ENCODE results near the gene PLAC1. TPM values are rescaled to one million over a fixed set of nuclear protein-coding genes. Genes with fewer than 3 reads are reported as not detected.

The PLAC1 gene
- total RNA-seq, 1 donor from 2014 or later = not detected

DNA sequence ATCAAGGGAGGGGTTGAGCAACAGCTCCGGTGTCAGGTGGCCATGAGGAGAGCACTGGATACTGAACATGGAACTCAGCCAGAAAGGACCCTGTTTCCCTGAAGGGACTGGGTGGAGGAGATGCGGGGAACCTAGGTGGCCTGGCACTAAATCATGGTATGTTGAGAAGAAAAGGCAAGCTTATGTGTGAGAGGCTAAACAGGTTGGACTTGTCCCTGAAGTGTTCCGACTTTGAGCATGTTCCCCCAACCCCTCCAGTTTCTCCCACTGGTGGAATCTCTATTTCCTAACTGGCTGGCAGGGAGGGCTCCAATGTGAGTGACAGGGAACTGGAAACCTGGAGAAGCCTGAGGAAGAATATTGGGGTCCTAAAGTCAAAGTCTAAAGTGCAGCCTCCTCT, 69.5 kb downstream of the PLAC1 start:
- DNase-seq (ENCODE audit: low read depth in 2 of 2) = no peak

DNA sequence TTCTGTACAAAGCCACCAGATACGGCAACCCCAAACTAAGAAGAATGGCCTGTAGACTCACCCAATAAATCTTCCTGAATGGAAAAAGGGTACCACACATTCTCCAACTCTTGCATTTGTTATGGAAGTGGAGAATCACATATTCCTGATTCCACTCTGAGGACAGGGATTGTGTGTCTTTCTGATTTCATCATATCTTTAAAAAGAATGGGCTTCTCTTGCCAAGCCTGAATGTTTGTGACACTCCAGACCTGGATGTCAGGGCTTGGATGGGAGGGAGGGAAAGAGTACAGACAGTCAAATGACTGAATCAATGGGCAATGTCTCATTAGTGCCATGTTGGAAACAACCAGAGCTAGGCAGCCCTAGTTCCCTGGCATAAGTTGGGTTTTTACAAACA, 77.4 kb downstream of the PLAC1 start:
- no peak for DNase-seq (ENCODE audit: low read depth in 2 of 2)

DNA sequence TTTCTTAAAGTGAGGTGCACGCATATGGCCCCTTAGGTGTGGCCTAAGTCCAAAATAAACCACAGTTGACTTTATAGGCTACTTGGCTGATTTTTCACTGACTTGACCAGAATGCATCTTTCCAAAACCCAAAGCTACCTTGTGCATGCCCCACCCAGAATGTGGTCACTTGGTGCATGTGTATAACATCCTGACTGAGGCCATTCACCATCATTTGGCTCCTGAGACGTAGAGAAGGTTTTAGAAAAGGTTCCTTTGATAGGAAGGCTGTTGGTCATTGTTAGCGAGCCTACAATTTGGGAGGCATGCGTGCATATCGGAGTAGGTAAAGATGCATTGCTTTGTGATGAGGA, 84.6 kb downstream of the PLAC1 start:
- no peak for DNase-seq (ENCODE audit: low read depth in 2 of 2)

DNA sequence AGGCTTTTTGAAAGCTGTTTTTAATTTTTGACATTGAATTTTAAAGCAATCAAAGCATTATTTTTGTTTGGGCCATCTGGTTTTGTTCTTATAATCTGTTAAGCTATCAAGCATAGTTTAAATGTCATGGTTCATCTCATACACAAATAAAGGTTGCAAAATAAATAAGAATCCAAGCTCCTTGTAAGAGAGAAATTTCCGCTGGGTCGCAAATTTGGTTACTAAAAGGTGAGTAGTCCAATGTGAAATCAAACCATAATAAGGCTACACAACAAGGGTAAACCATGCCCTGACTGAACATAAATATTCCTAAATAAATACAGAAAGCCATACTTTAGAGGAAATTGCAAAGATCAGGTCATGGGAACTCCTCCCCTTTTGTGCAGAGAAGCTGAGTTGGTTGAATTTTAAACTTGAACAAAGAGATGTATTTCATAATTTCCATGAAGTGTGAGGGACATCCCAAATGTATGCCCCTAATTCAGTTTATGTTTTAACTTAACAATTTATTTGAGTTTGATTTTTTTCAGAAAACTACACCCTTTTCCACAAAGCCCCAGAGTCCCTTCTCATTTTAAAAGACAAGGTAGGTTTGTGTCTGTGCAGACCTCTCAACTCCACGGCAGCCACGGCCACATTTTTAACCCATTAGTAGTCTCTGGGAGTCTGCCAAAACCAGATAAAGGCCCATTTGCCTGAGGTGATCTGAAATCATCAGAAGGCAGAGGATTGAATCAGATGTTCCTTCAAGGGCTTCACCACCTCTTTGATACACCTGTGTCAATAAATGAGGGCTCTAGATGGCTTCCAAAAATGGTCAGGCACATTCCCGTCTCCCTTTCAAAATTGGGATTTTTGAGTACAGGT, 85.2 kb downstream of the PLAC1 start:
- DNase-seq (ENCODE audit: low read depth in 2 of 2) = no peak

DNA sequence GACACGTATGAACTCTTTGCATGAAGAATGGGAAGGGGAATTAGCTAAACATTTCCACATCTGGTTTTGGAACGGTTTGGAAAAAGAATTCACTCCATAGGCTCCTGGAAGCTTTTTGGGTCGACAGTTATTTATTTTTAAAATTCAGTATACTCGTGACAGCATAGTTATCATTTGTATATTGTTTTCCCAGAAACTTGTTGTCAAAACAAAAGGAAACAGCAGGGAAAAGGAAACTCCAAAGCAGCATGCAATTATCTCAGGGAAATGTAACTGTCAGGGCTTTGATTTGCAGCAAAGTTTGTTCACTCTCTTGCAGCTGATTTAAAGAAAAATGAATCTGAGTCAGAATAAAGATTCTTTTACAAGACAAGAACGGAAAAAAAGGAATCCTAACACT, 86.5 kb downstream of the PLAC1 start:
- DNase-seq (ENCODE audit: low read depth in 2 of 2) = peak in 1 of 2 donors; percentile 21

DNA sequence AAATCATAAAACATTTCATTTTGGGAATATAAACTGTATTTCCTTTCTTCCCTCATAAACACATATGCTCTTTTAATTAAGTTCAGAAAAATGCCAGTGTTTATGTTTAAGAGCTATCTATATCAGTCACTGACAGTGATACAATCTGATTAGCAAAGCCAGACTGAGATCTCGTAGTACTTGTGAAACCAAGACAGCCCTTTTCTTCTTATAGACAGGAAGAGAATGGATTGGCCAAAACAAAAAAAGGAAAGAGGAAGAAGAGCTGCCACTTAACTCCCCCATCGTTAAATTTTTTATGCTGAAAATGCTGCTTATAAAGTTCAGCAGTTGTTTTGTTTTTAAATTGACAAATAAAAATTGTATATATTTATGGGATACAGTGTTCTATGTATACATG, 87.4 kb downstream of the PLAC1 start:
- DNase-seq (ENCODE audit: low read depth in 2 of 2) = no peak

DNA sequence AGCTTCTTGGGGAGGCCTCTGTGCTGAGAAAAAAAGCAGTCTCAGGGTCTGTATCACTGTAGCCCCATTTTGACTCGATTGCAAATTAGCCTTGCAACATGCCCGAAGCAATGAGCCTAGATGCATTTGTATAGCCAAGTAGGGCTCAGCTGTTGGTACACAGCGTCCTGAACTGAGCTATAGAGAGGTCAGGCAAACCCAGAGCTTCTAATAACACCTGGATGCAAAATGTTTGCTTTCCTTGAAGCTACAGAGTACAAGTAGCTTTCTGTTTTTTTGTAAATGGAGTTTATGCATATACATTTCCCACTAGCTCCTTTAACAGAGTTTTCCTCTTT, 87.8 kb downstream of the PLAC1 start:
- DNase-seq (ENCODE audit: low read depth in 2 of 2) = no peak

DNA sequence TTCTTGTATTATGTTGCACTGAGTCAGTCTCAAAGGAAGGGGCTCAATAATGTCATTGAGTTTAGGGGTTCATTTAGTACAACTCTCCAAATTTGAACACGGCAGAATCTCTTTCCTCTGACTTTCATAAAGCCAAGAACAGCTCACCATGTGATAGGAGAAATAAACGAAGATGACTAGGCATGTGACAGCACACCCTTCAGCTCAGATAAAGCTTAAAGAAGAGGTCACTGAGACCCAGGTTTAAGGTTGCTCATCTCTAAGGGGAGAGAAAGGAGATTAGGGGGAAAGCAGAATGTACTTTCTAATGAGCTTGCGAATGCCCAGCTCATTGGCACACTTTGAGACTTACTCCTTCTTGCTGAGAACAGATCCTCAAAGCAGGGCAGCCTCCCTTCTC, 89.0 kb downstream of the PLAC1 start:
- no peak for DNase-seq (ENCODE audit: low read depth in 2 of 2)

DNA sequence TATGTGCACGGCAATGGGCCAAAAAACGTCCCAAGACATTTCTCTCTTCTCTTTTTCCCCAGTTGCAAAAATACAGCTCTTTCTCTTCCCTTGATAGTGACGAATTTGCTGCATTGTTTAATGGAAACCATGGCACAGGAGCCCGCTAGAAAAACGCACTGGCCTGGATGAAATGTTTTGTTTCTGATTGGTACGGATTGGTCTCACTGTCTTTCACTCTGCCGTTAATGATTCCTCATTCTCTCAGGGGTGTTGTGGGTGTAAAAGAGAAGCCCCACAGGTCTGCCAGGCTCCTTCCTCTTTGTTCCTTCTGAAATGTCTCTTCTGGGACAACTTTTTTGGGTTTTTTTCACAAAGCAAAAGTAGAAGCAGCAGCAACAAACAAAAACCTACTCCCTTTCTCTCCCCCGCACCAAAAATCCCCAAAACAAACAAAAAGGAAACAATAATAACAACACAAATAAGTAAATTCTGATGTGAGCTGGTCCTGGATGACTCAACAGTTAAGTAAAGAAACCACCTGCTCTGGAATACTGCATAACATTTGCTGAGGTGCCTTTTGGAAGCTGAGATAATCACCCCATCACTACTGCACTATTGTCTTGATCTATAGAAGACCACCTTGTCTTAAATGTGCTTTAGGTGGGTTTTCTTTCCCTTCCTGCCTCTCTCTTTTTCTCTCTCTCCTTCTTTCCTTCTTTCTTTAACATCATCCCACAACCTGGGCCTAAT, 89.8 kb downstream of the PLAC1 start:
- no peak for DNase-seq (ENCODE audit: low read depth in 2 of 2)

DNA sequence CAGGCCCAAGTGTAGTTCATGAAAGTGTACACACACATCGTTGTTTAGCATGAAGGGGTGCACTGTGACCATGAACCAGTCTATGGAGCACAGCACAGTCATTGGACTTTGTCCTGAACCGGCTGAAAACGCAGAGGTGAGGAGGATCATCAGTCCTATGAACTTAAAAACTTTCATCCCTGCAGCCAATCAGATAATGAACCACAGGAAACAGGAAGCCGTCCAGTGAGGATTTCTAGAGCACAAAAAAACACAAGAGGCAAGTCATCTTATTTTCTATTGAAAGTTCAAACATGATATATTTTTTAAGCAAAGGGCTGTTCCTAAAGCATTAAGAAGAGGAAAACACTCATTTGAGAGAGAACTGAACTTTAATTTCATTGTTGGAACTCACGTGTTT, 91.8 kb downstream of the PLAC1 start:
- DNase-seq (ENCODE audit: low read depth in 2 of 2) = no peak

DNA sequence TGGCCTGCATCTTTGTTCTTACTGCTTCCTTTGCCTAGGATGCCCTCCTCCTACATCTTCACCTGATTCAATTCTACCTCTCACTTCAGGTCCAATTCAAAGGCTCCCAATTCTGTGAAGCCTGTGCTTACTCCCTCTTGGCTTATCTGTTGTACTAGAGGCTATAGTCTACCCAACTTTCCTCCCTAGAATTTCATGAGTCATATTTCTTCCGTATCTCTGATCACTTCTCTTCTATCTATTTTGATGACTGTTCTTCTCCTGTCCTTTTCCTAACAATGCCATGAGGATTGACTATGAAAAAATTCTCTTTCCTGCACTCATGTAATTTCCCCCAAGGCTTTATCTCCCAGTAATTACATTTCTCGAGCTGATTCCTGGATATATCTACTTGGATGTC, 96.3 kb downstream of the PLAC1 start:
- DNase-seq (ENCODE audit: low read depth in 2 of 2) = no peak

DNA sequence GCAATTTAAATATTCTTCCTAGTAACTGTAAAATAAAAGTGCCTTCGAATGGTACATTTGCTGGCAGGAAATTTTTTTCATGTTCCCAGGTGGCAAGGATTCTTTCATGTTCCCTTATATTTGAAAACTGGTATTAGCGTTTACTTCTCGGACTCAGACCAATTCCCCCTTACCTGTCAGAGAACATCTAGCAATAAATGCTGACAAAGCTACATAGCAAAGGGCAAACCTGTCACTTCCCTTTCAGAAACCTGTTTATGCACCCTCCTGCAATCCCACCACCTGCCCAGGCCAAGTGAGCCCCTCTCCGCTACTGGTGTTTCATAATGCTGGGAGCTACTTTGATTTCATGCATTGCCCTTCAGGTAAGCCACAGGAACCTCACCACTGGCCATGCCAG, 100.1 kb downstream of the PLAC1 start:
- no peak for DNase-seq (ENCODE audit: low read depth in 2 of 2)

DNA sequence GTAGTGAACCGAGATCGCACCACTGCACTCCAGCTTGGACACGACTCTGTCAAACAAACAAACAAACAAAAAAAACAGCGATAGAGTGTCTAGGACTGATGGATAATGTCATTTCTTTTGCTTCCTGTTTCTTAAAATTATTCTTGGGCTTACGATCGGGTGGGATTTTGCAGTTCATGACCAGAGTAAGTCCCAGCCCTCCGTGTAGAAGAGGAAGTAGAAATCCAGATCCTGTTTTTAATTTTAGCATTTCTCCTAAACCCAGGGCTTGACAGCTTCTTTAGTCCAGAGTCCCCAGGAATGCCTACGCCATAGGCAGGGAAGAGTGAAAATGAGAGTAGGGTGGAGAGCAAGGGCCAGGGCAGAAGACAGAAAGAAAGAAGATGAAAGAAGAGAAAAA, 104.0 kb downstream of the PLAC1 start:
- DNase-seq (ENCODE audit: low read depth in 2 of 2) = no peak

DNA sequence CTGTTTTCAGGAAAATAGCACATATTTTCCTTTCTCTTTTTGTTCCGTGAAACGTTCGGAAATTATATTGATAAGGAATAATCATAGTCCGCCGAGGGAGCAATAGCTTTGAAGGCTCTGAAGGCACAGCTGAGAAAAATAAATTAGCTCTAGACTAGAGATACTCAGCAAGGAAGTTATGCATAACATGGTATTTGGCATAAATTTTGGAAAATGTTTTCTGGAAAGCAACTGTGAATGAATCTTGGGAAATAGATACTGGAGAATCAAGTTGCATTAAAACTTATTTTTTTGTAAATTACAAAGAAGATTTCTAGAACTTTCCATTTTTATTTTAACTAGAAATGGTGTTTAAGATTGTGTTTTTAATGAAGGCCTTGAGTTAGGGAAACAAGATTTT, 105.9 kb downstream of the PLAC1 start:
- no peak for DNase-seq (ENCODE audit: low read depth in 2 of 2)

DNA sequence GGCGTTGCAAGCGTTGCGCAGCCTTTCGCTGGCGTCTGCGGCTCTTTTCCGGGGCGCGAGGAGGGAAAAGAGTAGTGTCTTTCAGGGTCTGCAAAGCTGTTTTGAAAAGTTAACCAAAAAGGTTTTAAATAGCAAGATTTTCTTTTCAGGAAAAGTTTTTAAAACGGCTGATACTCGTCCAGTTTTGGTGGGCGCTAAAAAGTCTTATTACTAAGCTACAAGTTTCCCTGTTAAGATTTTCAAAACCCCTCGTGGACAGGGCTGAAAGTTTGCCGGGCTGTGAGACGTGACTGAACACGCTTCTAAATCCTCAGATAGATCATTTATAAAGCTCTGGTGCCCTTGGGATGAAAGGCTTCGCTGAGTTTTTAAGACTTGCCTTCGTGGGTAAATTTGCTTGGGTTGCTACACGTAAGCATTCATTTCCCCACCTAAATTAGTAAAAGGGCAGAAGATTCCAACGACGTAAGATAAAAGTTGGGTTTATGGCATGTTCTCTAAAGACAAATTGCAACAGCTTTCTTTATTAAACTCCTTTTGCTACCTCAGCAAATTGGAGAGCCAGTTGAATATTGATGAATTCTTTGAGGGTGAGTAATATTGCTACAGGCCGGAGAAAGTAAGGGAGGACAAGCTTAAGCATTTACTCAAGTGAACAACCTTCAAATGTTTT, 106.8 kb downstream of the PLAC1 start:
- no peak for DNase-seq (ENCODE audit: low read depth in 2 of 2)

DNA sequence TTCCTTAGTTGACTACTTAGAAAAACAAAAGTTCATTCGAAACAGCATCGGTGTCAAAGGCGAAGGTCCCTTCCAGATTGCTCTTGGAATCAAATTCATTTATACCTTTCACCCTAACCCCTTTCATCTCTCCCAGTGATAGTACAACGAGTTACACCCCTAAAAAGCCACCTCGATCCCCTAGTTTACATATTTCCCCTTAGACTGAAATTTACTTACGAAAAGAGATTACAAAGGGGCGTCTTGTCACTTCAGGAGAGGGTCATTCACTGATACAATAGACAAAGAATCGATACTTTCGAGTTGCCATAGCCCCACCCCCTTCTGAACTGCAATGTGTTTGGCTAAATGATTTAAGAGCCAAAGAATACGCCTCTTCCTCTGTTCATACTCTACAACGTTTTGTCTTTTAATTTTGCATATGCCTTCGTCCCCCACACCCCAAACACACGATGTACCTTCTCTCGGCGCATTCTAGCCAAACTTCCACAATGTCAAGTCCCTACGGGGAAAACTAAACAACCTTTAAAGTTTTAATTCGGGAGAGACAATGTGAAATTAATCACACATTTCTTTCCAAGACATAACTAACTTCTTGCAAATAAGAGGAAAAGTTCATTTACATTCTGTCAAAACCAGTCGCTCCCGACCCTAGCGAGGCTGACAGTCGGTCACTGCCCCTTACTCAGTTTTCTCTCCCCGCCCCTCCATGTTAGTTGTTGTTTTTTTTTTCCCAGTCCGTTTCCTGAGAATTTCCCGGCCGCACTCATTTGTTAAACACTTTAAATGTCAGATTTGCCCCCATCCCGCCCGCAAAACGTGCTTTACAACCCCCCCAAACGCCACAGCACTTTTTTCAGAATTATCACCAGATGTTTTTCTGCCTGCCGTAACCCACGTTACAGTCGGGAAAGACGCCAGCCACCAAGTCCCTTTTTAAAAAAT, 109.7 kb downstream of the PLAC1 start:
- DNase-seq (ENCODE audit: low read depth in 2 of 2) = peak in 1 of 2 donors; percentile 43

DNA sequence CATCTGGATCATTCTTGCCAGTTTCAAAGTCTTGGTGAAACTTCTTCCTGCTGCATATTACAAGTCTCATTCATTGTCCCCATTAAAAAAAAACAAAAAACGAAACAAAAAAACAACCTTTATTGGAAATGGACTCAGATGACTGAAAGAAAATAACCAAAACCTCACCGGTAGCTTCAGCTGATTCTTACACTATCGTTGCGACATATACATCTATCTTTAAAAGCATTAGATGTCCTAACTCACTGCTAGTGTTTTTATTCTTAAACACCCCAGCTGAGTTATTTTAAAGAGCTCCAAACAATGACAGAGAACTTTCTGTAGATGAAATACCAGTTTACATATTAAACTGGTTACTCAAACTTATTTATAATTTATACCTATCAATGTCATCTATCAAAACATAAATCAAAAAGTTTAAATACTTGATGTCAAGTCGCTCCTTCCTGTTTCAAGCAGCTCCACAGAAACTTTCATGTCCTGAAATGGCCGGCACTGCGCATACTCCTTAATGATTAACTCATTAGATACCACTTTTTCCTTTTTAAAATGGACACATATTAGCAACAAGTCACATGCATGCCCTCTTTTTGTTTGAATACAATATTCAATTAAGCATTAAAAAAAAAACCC, 111.1 kb downstream of the PLAC1 start:
- peak in 1 of 2 donors; percentile 32 for DNase-seq (ENCODE audit: low read depth in 2 of 2)

DNA sequence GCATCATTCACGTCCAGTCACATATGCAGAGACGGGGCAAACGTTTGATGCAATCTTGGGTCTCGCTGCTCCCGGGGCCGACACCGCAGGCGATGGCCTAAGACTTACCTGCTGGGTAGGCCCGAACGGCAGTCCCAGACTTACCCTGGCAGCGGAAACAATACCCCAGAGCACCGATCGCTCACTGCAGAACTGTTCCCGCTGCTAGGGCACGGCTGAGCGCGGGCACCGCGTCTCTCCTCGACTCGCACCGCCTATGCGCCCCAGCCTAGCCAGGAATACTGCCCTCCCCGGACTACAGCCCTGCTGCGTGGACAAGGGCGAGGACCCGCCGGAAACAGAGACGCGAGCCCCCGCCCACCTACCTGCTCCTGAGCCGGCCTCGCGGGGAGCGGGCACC, 112.1 kb downstream of the PLAC1 start:
- no peak for DNase-seq (ENCODE audit: low read depth in 2 of 2)

DNA sequence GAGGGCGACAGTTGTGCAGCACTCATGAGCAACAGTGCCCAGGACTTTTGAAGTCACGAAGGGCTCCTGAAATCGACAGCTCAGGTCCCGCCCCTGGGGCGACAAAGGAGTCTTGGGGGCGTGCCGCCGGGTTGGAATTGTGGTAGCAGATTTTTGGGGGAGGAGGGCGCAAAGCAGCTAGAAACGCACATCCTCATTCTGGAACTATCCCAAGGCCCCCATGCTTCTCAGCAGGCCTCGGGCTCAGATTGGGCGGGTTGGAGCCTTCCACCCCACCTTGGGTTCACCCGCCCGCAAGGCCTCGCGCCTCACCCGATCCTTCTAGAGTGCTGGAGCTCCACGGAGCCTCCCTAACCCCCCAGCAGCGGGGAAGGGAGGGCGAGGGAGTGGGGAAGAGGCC, 112.8 kb downstream of the PLAC1 start:
- DNase-seq (ENCODE audit: low read depth in 2 of 2) = no peak

DNA sequence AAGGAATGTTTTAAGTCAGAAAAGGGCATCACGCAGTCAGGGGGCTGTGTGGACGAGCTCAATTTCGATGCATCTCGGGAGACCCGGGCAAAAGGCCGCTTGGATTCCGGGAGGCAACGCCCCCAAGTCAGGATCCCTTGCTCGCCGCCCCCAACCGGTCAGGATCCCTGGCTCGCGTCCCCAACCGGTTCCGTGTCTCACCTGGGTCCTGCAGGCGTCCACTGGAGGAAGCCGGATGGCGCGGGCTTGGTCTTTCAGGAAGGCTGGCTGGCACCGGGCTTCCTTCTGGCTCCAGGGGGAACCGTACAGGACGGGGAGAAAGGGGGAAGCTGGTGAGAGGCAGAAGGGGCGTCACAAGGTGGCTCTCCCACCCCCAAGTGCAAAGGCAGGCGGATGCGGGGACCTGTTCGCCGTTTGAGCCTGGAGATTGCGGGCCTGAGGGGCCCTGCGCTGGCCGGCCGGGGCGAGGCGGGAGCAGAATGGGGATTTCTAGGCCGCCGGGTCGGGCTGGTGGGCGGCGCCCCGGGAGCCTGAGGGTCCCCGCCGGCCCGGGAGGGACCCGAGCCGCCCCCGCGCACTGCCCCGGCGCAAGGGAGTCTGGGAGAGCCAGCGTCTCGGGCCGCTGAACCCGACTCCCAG, 113.6 kb downstream of the PLAC1 start:
- DNase-seq (ENCODE audit: low read depth in 2 of 2) = no peak

DNA sequence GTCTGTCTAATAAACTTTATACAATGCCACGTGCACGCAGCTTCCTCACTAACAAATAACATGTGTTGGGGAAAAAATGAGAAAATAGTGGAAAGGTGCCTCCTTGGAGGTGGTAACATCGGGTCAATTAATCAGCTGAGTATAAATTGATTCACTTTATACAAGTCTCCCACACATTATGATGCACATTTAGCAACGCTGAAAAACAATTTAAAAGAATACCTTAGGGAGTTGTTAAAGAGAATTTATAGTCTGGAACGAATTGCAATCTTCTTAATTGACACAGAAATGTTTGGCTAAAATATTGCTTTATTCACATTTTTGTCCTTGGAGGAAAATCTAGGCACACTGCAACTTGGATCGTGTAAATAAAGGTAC, 114.1 kb downstream of the PLAC1 start:
- no peak for DNase-seq (ENCODE audit: low read depth in 2 of 2)

Data from dermis microvascular lymphatic vessel endothelial cell (primary cell).